SU-DHL-6 (cell line): ENCODE results near the gene HOXC6.

Experiments
- H2AFZ ChIP-seq: fragments of 200-600 bp; sonication (generic); 2 replicates; pipeline ENCODE4 v1.6.1; 2014; ENCODE audit warnings: low read depth, mild to moderate bottlenecking, moderate library complexity, mixed read lengths, antibody characterized with exemption, low read length; ENCODE audit not compliant: severe bottlenecking
- H3F3A ChIP-seq: fragments of 200-600 bp; shearing (Covaris generic); 2 replicates; pipeline ENCODE4 v1.6.0; 2016; ENCODE audit warnings: antibody characterized with exemption, mild to moderate bottlenecking; ENCODE audit not compliant: insufficient read depth
- H3K27ac ChIP-seq: fragments of 200-600 bp; sonication (generic); 2 replicates; pipeline ENCODE4 v1.5.1; 2016; ENCODE audit warnings: low read depth, mild to moderate bottlenecking, low read length, moderate library complexity, mixed read lengths
- H3K27me3 ChIP-seq: fragments of 200-600 bp; sonication (generic), shearing (Covaris generic); 2 replicates; pipeline ENCODE4 v1.6.0; 2014; ENCODE audit warnings: mild to moderate bottlenecking, low read length
- H3K36me3 ChIP-seq: fragments of 200-600 bp; sonication (generic); 2 replicates; pipeline ENCODE4 v1.6.1; 2014; ENCODE audit warnings: mild to moderate bottlenecking, low read length, mixed read lengths
- H3K4me2 ChIP-seq: fragments of 300-600, 200-600 bp; shearing (Covaris generic), sonication (generic); 2 replicates; pipeline ENCODE4 v1.6.0; 2014; ENCODE audit warnings: low read length, low read depth, mild to moderate bottlenecking; ENCODE audit not compliant: poor library complexity, severe bottlenecking
- H3K4me3 ChIP-seq: fragments of 200-600 bp; sonication (generic); 2 replicates; pipeline ENCODE4 v1.5.1; 2014; ENCODE audit warnings: antibody characterized with exemption, low read length, mild to moderate bottlenecking, mixed read lengths; ENCODE audit not compliant: insufficient read depth, poor library complexity, severe bottlenecking
- H3K79me2 ChIP-seq: fragments of 200-600 bp; sonication (generic); 2 replicates; pipeline ENCODE4 v1.6.1; 2014; ENCODE audit warnings: mild to moderate bottlenecking, low read length, moderate library complexity; ENCODE audit not compliant: insufficient read depth
- H3K9ac ChIP-seq: fragments of 200-600 bp; sonication (generic); 2 replicates; pipeline ENCODE4 v1.7.0; 2014; ENCODE audit warnings: mild to moderate bottlenecking, low read length
- H3K9me2 ChIP-seq: fragments of 200-600 bp; sonication (generic); replicated peaks from 2 replicates; pipeline ENCODE4 v1.6.1; 2014; ENCODE audit warnings: low read length; ENCODE audit not compliant: insufficient read depth
- H3K9me3 ChIP-seq: fragments of 200-600 bp; sonication (generic); 2 replicates; pipeline ENCODE4 v1.6.1; 2014; ENCODE audit warnings: low read length, mixed read lengths; ENCODE audit not compliant: insufficient read depth
- H4K20me1 ChIP-seq: fragments of 200-600 bp; sonication (generic); 2 replicates; pipeline ENCODE4 v1.6.1; 2014; ENCODE audit warnings: low read depth, mild to moderate bottlenecking, antibody characterized with exemption, low read length, moderate library complexity, mixed read lengths
- EZH2phosphoT487 ChIP-seq: fragments of 200-600 bp; sonication (generic), shearing (Covaris generic); conservative IDR thresholded peaks from 2 replicates; pipeline ENCODE4 v1.6.1; 2018; ENCODE audit warnings: mild to moderate bottlenecking, antibody characterized with exemption, low read length, moderate library complexity, mixed read lengths
- TF ChIP-seq, protein P1 (sequence below): fragments of 200-600 bp; sonication (generic); IDR thresholded peaks from one replicate; pipeline ENCODE4 v1.5.1; 2017; ENCODE audit warnings: antibody characterized with exemption, mild to moderate bottlenecking, low read length, moderate library complexity; ENCODE audit not compliant: insufficient read depth, poor library complexity, severe bottlenecking

Gene HOXC6

GRCh38 chr12:53996240-53997203 is 31.7 kb upstream of the HOXC6 start:
- no peaks in the 10 kb centered on the region for H3K79me2 ChIP-seq
- no peaks in the 10 kb centered on the region for H3K27me3 ChIP-seq
- no peaks in the 10 kb centered on the region for H3K36me3 ChIP-seq
- no peak overlapping the region for H2AFZ ChIP-seq
- no peak overlapping the region for H3K9ac ChIP-seq
- no peaks in the 10 kb centered on the region for H4K20me1 ChIP-seq
- no peaks in the 10 kb centered on the region for H3K9me2 ChIP-seq
- no peak overlapping the region for H3K4me2 ChIP-seq
- no peaks in the 10 kb centered on the region for H3F3A ChIP-seq
- no peak overlapping the region for H3K27ac ChIP-seq
- no peak overlapping the region for H3K4me3 ChIP-seq
- TF ChIP-seq EZH2phosphoT487: no peak
- TF ChIP-seq, protein P1, sequence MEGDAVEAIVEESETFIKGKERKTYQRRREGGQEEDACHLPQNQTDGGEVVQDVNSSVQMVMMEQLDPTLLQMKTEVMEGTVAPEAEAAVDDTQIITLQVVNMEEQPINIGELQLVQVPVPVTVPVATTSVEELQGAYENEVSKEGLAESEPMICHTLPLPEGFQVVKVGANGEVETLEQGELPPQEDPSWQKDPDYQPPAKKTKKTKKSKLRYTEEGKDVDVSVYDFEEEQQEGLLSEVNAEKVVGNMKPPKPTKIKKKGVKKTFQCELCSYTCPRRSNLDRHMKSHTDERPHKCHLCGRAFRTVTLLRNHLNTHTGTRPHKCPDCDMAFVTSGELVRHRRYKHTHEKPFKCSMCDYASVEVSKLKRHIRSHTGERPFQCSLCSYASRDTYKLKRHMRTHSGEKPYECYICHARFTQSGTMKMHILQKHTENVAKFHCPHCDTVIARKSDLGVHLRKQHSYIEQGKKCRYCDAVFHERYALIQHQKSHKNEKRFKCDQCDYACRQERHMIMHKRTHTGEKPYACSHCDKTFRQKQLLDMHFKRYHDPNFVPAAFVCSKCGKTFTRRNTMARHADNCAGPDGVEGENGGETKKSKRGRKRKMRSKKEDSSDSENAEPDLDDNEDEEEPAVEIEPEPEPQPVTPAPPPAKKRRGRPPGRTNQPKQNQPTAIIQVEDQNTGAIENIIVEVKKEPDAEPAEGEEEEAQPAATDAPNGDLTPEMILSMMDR: no peak
- no peaks in the 10 kb centered on the region for H3K9me3 ChIP-seq

GRCh38 chr12:53997204-53998109 is 30.8 kb upstream of the HOXC6 start:
- H3K4me3 ChIP-seq: no peak overlapping the region
- H2AFZ ChIP-seq: no peak overlapping the region
- H4K20me1 ChIP-seq: no peaks in the 10 kb centered on the region
- H3K27ac ChIP-seq: no peak overlapping the region
- no peak overlapping the region for H3K4me2 ChIP-seq
- no peaks in the 10 kb centered on the region for H3F3A ChIP-seq
- no peaks in the 10 kb centered on the region for H3K9me3 ChIP-seq
- no peaks in the 10 kb centered on the region for H3K9me2 ChIP-seq
- no peak overlapping the region for H3K9ac ChIP-seq
- H3K27me3 ChIP-seq: no peaks in the 10 kb centered on the region
- H3K36me3 ChIP-seq: no peaks in the 10 kb centered on the region
- TF ChIP-seq, protein P1: no peak
- TF ChIP-seq EZH2phosphoT487: no peak
- H3K79me2 ChIP-seq: no peaks in the 10 kb centered on the region

- Histone ChIP-seq H3K27me3 (no peaks in the 10 kb centered on the region), H4K20me1 (no peaks in the 10 kb centered on the region), H3K9me3 (no peaks in the 10 kb centered on the region), H3K36me3 (no peaks in the 10 kb centered on the region), H3K4me2 (no peak overlapping the region), H3K79me2 (no peaks in the 10 kb centered on the region), H3K9ac (no peak overlapping the region), H3F3A (no peaks in the 10 kb centered on the region), H3K27ac (no peak overlapping the region), H3K9me2 (no peaks in the 10 kb centered on the region), H2AFZ (no peak overlapping the region), H3K4me3 (no peak overlapping the region)
- no peak for TF ChIP-seq EZH2phosphoT487
- TF ChIP-seq, protein P1: no peak
These were observed 29.9 kb upstream of the HOXC6 start for GRCh38 chr12:53998110-53998899.
